Mesendoderm (in vitro differentiated cells): Measurements from ENCODE around the gene SNX24. TPM values are rescaled to one million over a fixed set of nuclear protein-coding genes. Genes with fewer than 3 reads are reported as not detected.

Experiments
- small RNA-seq: library from polyadenylated mRNA; stranded (forward); fragments of <200 nt; extraction: miRNeasy Mini kit (QIAGEN cat#:217004); gene quantifications from one replicate; pipeline ENCODE3, GENCODE V24; 2013; ENCODE audit not compliant: insufficient read depth

Gene SNX24

Small RNA genes within 50 kb of the gene (small RNA-seq; reads per million reads assigned to genes)
- gene RN7SL689P: not detected
